ENCODE measurements around the gene TMEM184C. TPM values are rescaled to one million over a fixed set of nuclear protein-coding genes. Genes with fewer than 3 reads are reported as not detected.

TMEM184C gene
- total RNA-seq, 1 donor from 2014 or later, result 27.9 TPM

GRCh38 chr4:147643616-147644015 lies 26.4 kb downstream of the TMEM184C start:
- no peak for DNase-seq
- H3K9me3 Mint-ChIP-seq, result no peaks in the 10 kb centered on the region
- TF ChIP-seq, protein P1, sequence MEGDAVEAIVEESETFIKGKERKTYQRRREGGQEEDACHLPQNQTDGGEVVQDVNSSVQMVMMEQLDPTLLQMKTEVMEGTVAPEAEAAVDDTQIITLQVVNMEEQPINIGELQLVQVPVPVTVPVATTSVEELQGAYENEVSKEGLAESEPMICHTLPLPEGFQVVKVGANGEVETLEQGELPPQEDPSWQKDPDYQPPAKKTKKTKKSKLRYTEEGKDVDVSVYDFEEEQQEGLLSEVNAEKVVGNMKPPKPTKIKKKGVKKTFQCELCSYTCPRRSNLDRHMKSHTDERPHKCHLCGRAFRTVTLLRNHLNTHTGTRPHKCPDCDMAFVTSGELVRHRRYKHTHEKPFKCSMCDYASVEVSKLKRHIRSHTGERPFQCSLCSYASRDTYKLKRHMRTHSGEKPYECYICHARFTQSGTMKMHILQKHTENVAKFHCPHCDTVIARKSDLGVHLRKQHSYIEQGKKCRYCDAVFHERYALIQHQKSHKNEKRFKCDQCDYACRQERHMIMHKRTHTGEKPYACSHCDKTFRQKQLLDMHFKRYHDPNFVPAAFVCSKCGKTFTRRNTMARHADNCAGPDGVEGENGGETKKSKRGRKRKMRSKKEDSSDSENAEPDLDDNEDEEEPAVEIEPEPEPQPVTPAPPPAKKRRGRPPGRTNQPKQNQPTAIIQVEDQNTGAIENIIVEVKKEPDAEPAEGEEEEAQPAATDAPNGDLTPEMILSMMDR (IDR thresholded peaks at IDR 0.05), result no peak
- ChIA-PET POLR2A (interaction anchor here (0.6 kb wide), 1 partner anchor 11 kb away, joined by 4 read pairs; no protein-coding TSS in a partner anchor), CTCF (no interaction called here)
- H3K27me3 Mint-ChIP-seq, result no peaks in the 10 kb centered on the region
- peaks cover 56% of the 10 kb centered on the region for H3K36me3 Mint-ChIP-seq (ENCODE audit: low read depth)
- H3K4me3 Mint-ChIP-seq, result no peak overlapping the region
- H3K27ac Mint-ChIP-seq, result no peak overlapping the region
- intact Hi-C loops (cut with micrococcal nuclease), result no loop called here
- H3K4me1 Mint-ChIP-seq, result peaks cover 22% of the 10 kb centered on the region
- ATAC-seq (ENCODE audit: low read depth), result no peak

DNA sequence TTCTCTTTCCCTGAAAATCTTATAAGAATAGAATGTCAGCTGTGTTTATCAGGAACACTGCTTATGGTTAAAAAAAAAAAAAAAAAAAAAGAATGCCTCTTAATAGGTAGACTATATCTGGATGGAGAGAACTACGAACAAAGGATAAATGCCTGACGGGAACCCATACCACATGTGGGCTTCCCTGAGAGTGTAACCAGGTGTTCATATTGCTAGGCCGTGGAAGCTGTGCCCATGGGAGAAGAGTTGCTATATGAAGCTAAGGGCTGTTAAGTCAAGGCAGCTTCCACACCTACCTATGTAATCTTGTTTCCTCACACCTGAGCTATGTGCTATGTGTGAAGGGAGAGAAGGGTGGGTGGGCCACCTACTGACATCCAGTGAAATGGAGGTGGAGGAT lies 27.3 kb downstream of the TMEM184C start:
- no peaks in the 10 kb centered on the region for H3K9me3 Mint-ChIP-seq
- peaks cover 16% of the 10 kb centered on the region for H3K4me1 Mint-ChIP-seq
- no peak overlapping the region for H3K4me3 Mint-ChIP-seq
- ChIA-PET CTCF (no interaction called here), POLR2A (interaction anchor here (0.6 to 0.7 kb wide), 2 partner anchors 12 to 27 kb away, joined by 4 to 8 read pairs; no protein-coding TSS in a partner anchor)
- peaks cover 61% of the 10 kb centered on the region for H3K36me3 Mint-ChIP-seq (ENCODE audit: low read depth)
- TF ChIP-seq, protein P1 (IDR thresholded peaks at IDR 0.05), result no peak
- H3K27ac Mint-ChIP-seq, result no peak overlapping the region
- DNase-seq (no peak), ATAC-seq (ENCODE audit: low read depth) (no peak)
- no peaks in the 10 kb centered on the region for H3K27me3 Mint-ChIP-seq
- intact Hi-C loops (cut with micrococcal nuclease), result no loop called here

DNA sequence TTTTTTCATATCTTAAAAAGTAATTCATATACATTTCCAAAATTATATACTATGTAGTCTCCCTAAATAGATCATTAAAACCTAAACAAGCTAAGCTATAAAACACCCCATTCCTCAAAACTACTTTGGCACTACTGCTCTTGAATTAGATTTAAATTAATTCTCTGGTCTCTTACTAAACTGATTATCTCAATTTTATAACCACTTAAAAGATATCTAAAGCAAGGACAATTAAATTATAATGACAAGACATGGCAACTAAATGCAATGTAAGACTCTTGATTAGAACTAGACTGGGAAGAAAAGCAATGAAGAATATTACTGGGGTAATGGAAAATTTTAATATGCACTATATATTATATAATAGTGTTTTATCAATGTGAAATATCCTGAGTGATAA lies 27.9 kb downstream of the TMEM184C start:
- DNase-seq (no peak), ATAC-seq (ENCODE audit: low read depth) (no peak)
- Mint-ChIP-seq H3K27me3 (no peaks in the 10 kb centered on the region), H3K27ac (no peak overlapping the region), H3K9me3 (no peaks in the 10 kb centered on the region), H3K4me3 (no peak overlapping the region), H3K36me3 (ENCODE audit: low read depth) (peaks cover 62% of the 10 kb centered on the region), H3K4me1 (peaks cover 16% of the 10 kb centered on the region)
- TF ChIP-seq, protein P1 (IDR thresholded peaks at IDR 0.05), result no peak
- ChIA-PET CTCF (no interaction called here), POLR2A (no interaction called here)
- intact Hi-C loops (cut with micrococcal nuclease), result no loop called here

DNA sequence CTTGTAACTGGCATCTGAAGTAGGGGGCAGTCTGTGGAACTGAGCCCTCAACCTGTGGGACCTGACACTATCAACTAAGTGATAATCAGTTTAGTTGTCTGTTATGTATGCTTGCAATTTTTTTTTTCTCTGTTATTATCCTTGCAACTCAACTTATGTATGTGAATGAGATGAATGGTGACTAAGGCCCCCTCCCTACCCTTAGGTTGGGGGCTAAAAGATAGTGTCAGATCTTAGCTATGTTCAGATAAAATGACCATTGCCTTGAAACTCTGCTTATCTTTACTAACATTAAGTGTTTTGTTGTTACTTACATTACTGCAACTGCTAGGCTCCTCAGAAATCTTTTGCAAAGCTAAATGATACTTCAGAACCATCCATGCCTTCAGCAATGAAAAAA lies 31.5 kb downstream of the TMEM184C start:
- CTCF ChIA-PET, result no interaction called here
- Mint-ChIP-seq H3K27me3 (no peaks in the 10 kb centered on the region), H3K4me1 (peaks cover 15% of the 10 kb centered on the region), H3K36me3 (ENCODE audit: low read depth) (peaks cover 51% of the 10 kb centered on the region), H3K9me3 (no peaks in the 10 kb centered on the region), H3K27ac (no peak overlapping the region), H3K4me3 (no peak overlapping the region)
- intact Hi-C loops (cut with micrococcal nuclease), result no loop called here
- TF ChIP-seq, protein P1 (IDR thresholded peaks at IDR 0.05), result no peak
- DNase-seq (no peak), ATAC-seq (ENCODE audit: low read depth) (no peak)
- POLR2A ChIA-PET, result no interaction called here

DNA sequence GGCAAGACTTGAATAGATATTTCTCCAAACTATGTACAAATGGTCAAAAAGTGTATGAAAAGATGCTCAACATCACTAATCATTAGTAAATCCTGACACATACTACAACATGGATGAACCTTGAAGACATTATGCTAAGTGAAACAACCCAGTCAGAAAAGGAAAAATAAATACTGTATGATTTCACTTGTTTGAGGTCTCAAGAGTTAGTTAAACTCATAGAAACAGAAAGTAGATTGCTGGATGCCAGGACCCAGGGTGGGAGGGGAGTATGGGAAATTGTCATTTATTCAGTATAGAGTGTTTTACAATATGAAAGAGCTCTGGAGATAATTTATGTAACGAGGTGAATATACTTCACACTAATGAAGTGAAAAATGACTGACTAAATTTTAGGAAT lies 34.4 kb downstream of the TMEM184C start:
- DNase-seq, result no peak
- TF ChIP-seq, protein P1 (IDR thresholded peaks at IDR 0.05), result no peak
- ChIA-PET CTCF (no interaction called here), POLR2A (no interaction called here)
- no peak for ATAC-seq (ENCODE audit: low read depth)
- H3K27ac Mint-ChIP-seq, result no peak overlapping the region
- no peak overlapping the region for H3K4me3 Mint-ChIP-seq
- peaks cover 66% of the 10 kb centered on the region for H3K36me3 Mint-ChIP-seq (ENCODE audit: low read depth)
- no peaks in the 10 kb centered on the region for H3K9me3 Mint-ChIP-seq
- intact Hi-C loops (cut with micrococcal nuclease), result no loop called here
- peaks cover 8% of the 10 kb centered on the region for H3K4me1 Mint-ChIP-seq
- no peaks in the 10 kb centered on the region for H3K27me3 Mint-ChIP-seq
